HG03378 (cell line): Measurements from ENCODE around the gene YIPF3.
"Not testable (repeated sequence)": the region's sequence is repeated elsewhere in the genome, so short reads cannot be mapped to it uniquely, and the experiment has no call there.

ENCODE experiments used
- ATAC-seq: cut with Tn5 transposase; IDR thresholded peaks from one replicate; pipeline ENCODE4 v1.9.1; 2021; ENCODE audit warnings: mild to moderate bottlenecking, moderate library complexity; ENCODE audit not compliant: unreplicated experiment

YIPF3 gene

GRCh38 chr6:43467265-43467664, 49.5 kb downstream of the YIPF3 start:
- ATAC-seq = not testable (repeated sequence)

GRCh38 chr6:43465948-43466347, 50.8 kb downstream of the YIPF3 start:
- ATAC-seq = no peak

GRCh38 chr6:43464337-43464736, 52.4 kb downstream of the YIPF3 start:
- no peak for ATAC-seq

- no peak for ATAC-seq
These were observed 54.8 kb downstream of the YIPF3 start for GRCh38 chr6:43461936-43462335.
